Measurements from ENCODE around the gene DENND10.

GRCh38 chr10:119070395-119071165 is 33.3 kb upstream of the DENND10 start:
- TF ChIP-seq CTCF (IDR thresholded peaks at IDR 0.05) (no peak), EP300 (IDR thresholded peaks at IDR 0.05) (no peak), POLR2A (IDR thresholded peaks at IDR 0.05) (no peak)

Data from ovary (tissue), 3 donors.